H1 (cell line): ENCODE measurements around the gene PI16. TPM values are rescaled to one million over a fixed set of nuclear protein-coding genes. Genes with fewer than 3 reads are reported as not detected.

ENCODE experiments used
- ATF2 ChIP-seq: IDR thresholded peaks from 2 replicates; pipeline ENCODE4 v1.6.1; 2012; ENCODE audit warnings: low read length, inconsistent platforms
- BCL11A ChIP-seq, 2 experiments: IDR thresholded peaks; one replicate each; pipeline ENCODE4 v1.6.1; 2011; ENCODE audit warnings: low read depth in 2 of 2, low read length in 2 of 2, mild to moderate bottlenecking in 2 of 2
- USF2 ChIP-seq: IDR thresholded peaks from 2 replicates; pipeline ENCODE4 v1.6.1; 2011; ENCODE audit warnings: low read length, improper control_type of control experiment
- ZNF274 ChIP-seq: IDR thresholded peaks from 2 replicates; pipeline ENCODE4 v1.7.0; 2012; ENCODE audit warnings: low read length, borderline replicate concordance; ENCODE audit errors: extremely low read depth
- polyA plus RNA-seq, 7 experiments: library from polyadenylated mRNA; depleted of rRNA in 3 of 7; stranded (reverse) in 5 of 7; unstranded in 2 of 7; fragments of >200 nt in 5 of 7; fragments of 200-250 nt in 2 of 7; gene quantifications; 1 replicate in 5 of 7; 2 replicates in 1 of 7; 4 replicates in 1 of 7; pipeline versions ENCODE4 v1.2.1 to v1.2.3, GENCODE V29; 2011 to 2013; ENCODE audit warnings: missing spikeins in 2 of 7, mixed read lengths in 2 of 7
- total RNA-seq: library from RNA; stranded (reverse); fragmentation: NEBNext Ultra II Directional; extraction: Animal tissue kit (Norgen Biotek cat#: 25700); gene quantifications from 2 replicates; pipeline ENCODE4 v1.2.1, GENCODE V29; 2021

PI16 gene
- total and polyA plus RNA-seq, 2 of the 8 experiments (the other 6 are each of a cell fraction or from before 2014, with no cell fraction given), result 0.05 TPM; not detected in 1

- TF ChIP-seq ZNF274 (no peak), USF2 (no peak), BCL11A (IDR thresholded peaks at IDR 0.05; ENCODE audit: low read depth in 2 of 2, low read length in 2 of 2) (no peak), ATF2 (no peak)
Observed at GRCh38 chr6:36955136-36955535, 598 bp downstream of the PI16 start (continued).
